Fibroblast of pulmonary artery (primary cell): ENCODE results near the gene PAGE4.

ENCODE experiments used
- DNase-seq: peaks from one replicate; pipeline ENCODE4 v3.0.0-alpha.2; 2010; ENCODE audit warnings: low read depth
- H3K4me3 ChIP-seq: replicated peaks from 2 replicates; pipeline ENCODE4 v1.5.1; 2011; ENCODE audit warnings: low read depth, mild to moderate bottlenecking, control low read depth, low read length, moderate library complexity
- CTCF ChIP-seq: IDR thresholded peaks from 2 replicates; pipeline ENCODE4 v1.5.1; 2011; ENCODE audit warnings: mild to moderate bottlenecking, control low read depth, low read length, inconsistent platforms; ENCODE audit errors: missing control alignments

The PAGE4 gene

GRCh38 chrX:49829016-49829415 is at the start of gene PAGE4:
Gene PAGE4, plus strand, starts transcription at chrX:49829303. Its CDS starts 1,126 bp downstream, at chrX:49830429.
- no peak within 1 kb of the TSS for H3K4me3 ChIP-seq
- TF ChIP-seq CTCF = no peak
- no peak for DNase-seq

GRCh38 chrX:49784747-49785280 is 44.3 kb upstream of the PAGE4 start:
- no peak for TF ChIP-seq CTCF
- no peak overlapping the region for H3K4me3 ChIP-seq
- DNase-seq = no peak

- no peak overlapping the region for H3K4me3 ChIP-seq
- DNase-seq = no peak
- no peak for TF ChIP-seq CTCF
Observed at GRCh38 chrX:49792376-49792775, 36.7 kb upstream of the PAGE4 start.

- no peak overlapping the region for H3K4me3 ChIP-seq
- no peak for DNase-seq
- TF ChIP-seq CTCF = no peak
Observed at GRCh38 chrX:49793686-49794085, 35.4 kb upstream of the PAGE4 start.

GRCh38 chrX:49799828-49800227 is 29.3 kb upstream of the PAGE4 start:
- no peak for DNase-seq
- H3K4me3 ChIP-seq = no peak overlapping the region
- no peak for TF ChIP-seq CTCF

- no peak for TF ChIP-seq CTCF
- no peak for DNase-seq
- no peak overlapping the region for H3K4me3 ChIP-seq
Observed at GRCh38 chrX:49809891-49810632, 19.0 kb upstream of the PAGE4 start.

GRCh38 chrX:49812177-49812576 is 16.9 kb upstream of the PAGE4 start:
- DNase-seq = no peak
- no peak overlapping the region for H3K4me3 ChIP-seq
- TF ChIP-seq CTCF = no peak
